Activated CD4-positive, alpha-beta T cell treated with anti-CD3 and anti-CD28 coated beads, Interleukin-10, Interleukin-2, amounts not matched to agents 100 ng/mL and 50 ng/mL, durations not matched to agents 16 hours and 8 hours (primary cell): ENCODE data around the gene MRPS25.

Experiments used
- DNase-seq: peaks from one replicate; pipeline ENCODE4 v3.0.0-alpha.2; 2020

Gene MRPS25

GRCh38 chr3:15064835-15065549 lies at the start of gene MRPS25:
TSS of gene MRPS25 (minus strand) at chr3:15065315. CDS start at chr3:15065194, 121 bp downstream.
- DNase-seq = peak; percentile 94

- no peak for DNase-seq
Observed at GRCh38 chr3:15113884-15114283, 48.8 kb upstream of the MRPS25 start.

- no peak for DNase-seq
Observed at GRCh38 chr3:15113471-15113870, 48.4 kb upstream of the MRPS25 start.

- no peak for DNase-seq
Observed at GRCh38 chr3:15112011-15112410, 46.9 kb upstream of the MRPS25 start.

GRCh38 chr3:15110206-15110605 lies 45.1 kb upstream of the MRPS25 start:
- no peak for DNase-seq

- DNase-seq = no peak
Observed at GRCh38 chr3:15108869-15109268, 43.8 kb upstream of the MRPS25 start.

- DNase-seq = peak; percentile 82
Observed at GRCh38 chr3:15108082-15108545, 43.0 kb upstream of the MRPS25 start.

- no peak for DNase-seq
Observed at GRCh38 chr3:15107075-15107947, 42.2 kb upstream of the MRPS25 start.

GRCh38 chr3:15102836-15103235 lies 37.7 kb upstream of the MRPS25 start:
- no peak for DNase-seq

GRCh38 chr3:15102256-15102655 lies 37.1 kb upstream of the MRPS25 start:
- DNase-seq = no peak

- peak; percentile 17 for DNase-seq
Observed at GRCh38 chr3:15099364-15100098, 34.4 kb upstream of the MRPS25 start.

- peak; percentile 98 for DNase-seq
Observed at GRCh38 chr3:15098503-15099363, 33.6 kb upstream of the MRPS25 start, which contains the start of gene RBSN. TSS of gene RBSN (minus strand) at chr3:15099148. CDS start at chr3:15096120, 3,028 bp downstream.

GRCh38 chr3:15097891-15098290 lies 32.8 kb upstream of the MRPS25 start:
- DNase-seq = peak; percentile 50

GRCh38 chr3:15096046-15096445 lies 30.9 kb upstream of the MRPS25 start:
- DNase-seq = no peak

- no peak for DNase-seq
Observed at GRCh38 chr3:15094187-15094875, 29.2 kb upstream of the MRPS25 start.

- DNase-seq = no peak
Observed at GRCh38 chr3:15092686-15093085, 27.6 kb upstream of the MRPS25 start.

GRCh38 chr3:15091575-15091974 lies 26.5 kb upstream of the MRPS25 start:
- no peak for DNase-seq

- no peak for DNase-seq
Observed at GRCh38 chr3:15089201-15089600, 24.1 kb upstream of the MRPS25 start.

GRCh38 chr3:15086699-15087098 lies 21.6 kb upstream of the MRPS25 start:
- DNase-seq = no peak

GRCh38 chr3:15086263-15086662 lies 21.1 kb upstream of the MRPS25 start:
- no peak for DNase-seq

GRCh38 chr3:15083252-15083651 lies 18.1 kb upstream of the MRPS25 start:
- DNase-seq = no peak
